Measurements from ENCODE around the gene PDAP1.
"Not testable (repeated sequence)": the region's sequence is repeated elsewhere in the genome, so short reads cannot be mapped to it uniquely, and the experiment has no call there.

Gene PDAP1, protein sequence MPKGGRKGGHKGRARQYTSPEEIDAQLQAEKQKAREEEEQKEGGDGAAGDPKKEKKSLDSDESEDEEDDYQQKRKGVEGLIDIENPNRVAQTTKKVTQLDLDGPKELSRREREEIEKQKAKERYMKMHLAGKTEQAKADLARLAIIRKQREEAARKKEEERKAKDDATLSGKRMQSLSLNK

DNA sequence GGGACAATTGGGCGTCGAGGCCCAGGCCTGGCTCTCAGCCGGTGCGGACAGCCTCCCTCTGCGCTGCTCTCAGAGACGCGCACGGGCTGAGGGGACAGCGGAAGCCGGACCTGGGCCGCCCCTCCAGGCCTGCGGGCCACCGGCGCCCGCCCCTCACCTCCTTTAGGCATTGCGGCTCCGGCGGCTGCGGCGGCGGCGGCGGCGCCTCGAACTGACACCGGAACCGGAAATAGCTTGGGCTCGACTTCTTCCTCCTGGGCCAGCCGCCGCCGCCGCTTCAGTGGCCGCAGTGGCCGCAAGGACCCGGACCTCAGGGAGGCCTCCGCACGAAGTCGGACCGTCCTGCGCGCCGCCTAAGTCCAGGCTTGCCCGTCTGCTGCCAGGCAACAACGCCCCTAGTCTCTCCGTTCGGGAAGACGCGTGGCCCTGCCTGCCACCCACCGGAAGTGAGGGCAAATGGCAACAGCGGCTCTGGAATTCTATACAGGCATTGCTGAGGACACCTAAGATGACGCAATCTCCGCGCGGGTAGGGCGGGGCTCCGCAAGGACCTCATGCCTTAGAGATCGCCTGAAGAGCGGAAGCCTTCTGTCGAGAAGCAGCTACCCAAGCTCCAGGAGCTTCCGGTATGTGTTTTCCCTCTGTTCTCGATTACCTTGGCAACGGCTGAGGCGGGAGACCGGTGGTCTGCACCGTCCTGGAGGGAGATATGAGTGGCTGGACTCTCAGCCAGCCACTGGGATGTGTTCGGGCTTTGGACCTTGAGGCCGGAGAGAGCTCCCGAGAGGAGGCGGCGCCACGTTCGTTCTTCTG, at the start of gene PDAP1, which contains the start of gene BUD31:
TSS of gene PDAP1 (minus strand) at position 219 of the 813 bp plus-strand sequence. CDS start at position 170, 49 bp downstream.
TSS of gene BUD31 (plus strand) at position 591 of the 813 bp plus-strand sequence. CDS start 2,124 bp downstream, outside the sequence.
- peak; percentile 91 for DNase-seq (ENCODE audit: low read depth in 2 of 2)

DNA sequence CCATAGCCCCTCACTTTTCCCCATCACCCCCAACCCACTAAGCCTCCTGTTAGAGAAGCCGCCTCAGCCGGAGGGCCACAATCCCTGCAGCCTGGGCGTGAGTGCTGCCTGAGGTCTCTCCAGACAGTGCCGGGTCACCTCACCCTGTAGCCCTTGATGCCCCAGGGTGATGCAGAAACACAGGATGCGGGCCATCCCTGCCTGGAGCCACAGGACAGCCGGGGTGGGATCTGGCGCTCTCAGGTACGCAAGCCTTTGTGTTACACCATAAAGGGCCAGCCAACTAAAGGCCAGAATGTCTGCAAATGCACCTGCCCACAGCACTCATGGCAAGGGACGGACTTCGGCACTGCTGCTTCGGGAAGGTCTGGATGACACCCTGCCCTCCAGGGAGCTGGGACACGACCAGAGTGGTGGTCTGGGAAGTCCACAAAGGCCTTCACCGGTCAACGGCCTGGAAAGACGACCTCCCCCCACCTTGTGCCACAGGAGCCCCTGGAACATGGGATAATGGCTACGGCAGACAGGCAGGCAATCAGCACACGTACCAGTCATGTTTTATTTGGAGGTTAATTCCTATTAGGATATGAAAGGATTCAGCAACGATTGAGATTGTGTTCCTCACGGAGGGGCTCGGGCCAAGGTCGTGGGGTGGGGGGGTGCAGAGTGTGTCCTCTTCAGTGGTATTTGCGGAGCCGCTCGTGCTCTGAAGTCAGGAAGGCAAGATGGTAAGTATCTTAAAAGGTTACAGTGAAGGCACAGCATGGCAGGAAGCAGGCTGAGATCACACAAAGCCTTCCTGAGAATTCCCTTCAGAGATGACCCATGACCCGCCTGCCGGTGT, 49.5 kb upstream of the PDAP1 start:
- DNase-seq (ENCODE audit: low read depth in 2 of 2) = no peak

DNA sequence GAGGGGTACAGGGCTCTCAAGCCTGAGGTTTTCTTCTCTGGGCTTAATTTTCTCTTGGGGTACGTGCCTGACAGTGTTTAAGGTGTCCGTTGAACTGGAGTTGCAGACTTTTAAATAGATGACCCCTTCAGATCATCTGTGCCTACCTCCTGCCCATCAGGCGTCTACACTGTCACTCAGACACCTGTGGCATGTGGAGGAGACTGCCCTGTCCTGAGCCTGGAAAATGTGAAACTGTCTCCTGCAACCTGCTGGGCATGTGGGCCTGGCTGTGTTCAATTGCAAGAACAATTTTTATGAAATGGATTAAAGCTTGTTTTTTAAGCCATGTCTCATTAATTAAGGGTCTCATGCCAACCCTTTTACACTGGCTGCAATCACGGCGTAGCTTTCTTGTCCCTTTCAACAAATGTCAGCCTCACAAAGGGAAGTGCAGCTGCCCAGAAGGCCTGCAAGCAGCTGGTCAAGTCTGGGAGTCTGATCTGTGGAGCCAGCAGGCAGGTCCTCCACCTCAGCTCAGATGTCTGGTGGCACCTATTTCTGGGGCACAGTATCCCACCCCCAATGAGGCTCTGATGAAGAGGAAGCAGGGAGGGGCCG, 48.8 kb upstream of the PDAP1 start:
- no peak for DNase-seq (ENCODE audit: low read depth in 2 of 2)

DNA sequence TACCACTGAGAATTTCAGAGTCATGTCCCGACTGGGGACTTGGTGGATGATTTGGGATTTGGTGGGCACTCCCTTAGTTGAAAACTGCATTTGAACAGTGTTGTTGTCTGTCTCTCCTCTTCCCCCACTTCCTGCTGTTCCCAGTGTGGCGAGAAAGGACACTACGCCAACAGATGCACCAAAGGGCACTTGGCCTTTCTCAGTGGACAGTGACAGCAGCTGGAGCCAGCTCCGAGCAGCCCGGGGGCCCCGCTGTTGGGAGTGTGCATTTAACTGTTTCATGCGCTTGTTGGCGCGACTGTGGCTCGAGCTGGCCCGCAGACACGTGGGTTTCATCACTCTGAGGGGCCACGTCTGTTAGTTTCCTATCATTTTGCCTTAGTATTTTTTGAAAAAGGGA, 47.9 kb upstream of the PDAP1 start:
- no peak for DNase-seq (ENCODE audit: low read depth in 2 of 2)

DNA sequence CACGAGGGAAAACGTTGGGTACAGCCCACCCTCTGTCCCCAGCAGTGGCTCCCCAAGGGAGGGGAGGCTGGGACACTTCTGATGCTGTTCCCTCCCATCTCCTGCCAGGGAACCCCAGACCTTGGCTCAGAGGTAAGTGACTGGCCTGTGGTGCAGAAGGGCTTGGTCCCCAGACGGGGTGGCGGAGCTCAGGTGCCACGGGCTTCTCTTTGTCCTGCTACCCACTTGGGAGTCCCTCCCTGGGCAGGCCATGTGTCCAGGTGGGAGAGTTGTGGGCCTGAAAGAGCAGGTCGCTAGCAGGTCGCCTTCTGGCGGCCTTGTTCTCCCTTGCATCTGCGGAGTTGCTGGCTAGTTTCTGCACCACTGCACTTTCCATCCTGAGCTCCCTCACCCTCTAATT, 47.5 kb upstream of the PDAP1 start:
- no peak for DNase-seq (ENCODE audit: low read depth in 2 of 2)

DNA sequence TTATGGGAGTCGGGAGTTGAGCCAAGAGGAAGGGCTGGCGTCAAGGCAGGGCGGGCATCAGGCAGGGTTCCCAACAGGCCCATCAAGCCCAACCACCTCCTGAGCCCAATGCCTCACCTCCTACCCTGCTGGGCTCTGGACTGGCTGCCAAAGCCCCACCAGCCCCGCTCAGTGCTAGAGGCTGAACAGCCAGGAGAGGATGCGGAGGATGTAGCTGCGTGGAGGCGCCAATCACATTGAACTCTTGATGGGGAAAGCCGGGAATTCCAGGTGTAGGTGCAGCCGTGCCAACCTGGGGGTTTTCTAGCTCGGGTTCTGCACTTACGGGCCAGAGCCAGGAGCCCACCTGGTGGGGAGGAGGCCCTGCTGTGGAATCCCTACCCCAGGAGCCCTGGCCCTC, 44.7 kb upstream of the PDAP1 start:
- DNase-seq (ENCODE audit: low read depth in 2 of 2) = no peak

DNA sequence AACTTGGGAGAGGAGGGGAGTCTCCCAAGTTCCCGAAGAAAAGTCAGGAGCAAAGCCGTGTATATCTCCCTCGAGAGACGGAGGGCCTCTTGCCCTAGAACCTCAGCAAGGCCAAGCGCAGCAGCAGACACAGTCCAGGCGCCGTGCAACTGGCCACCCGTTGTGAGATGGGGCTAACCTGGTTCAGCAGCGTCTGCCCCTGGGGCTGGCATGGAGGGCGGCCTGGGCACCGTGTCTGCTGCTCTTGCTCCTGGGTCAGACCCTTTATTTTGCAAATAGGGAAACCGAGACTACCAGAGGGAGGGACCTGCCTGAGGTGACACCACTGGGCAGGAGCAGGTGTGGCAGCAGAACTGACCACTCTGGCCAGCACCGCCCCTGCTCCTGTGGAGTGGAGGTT, 44.1 kb upstream of the PDAP1 start:
- DNase-seq (ENCODE audit: low read depth in 2 of 2) = no peak

DNA sequence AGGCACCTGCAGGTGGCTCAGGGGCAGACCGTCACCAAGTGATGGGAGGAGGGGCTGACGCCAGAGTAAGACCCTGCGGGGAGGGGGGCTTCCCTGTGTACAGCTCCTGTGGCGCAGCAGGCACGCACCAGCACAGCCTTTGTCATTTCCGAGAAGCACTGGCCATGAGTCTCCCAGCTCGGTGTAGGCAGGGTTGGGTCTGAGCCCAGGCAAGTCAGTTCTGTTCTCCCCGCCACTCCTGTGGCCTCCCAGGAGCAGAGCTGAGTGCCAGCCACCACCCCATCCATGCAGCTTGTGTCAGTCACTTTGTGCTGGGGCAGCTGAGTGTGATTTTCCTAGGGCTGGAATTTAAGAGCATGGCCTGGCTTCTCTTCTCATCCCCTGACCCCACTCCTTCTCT, 43.5 kb upstream of the PDAP1 start:
- DNase-seq (ENCODE audit: low read depth in 2 of 2) = no peak

DNA sequence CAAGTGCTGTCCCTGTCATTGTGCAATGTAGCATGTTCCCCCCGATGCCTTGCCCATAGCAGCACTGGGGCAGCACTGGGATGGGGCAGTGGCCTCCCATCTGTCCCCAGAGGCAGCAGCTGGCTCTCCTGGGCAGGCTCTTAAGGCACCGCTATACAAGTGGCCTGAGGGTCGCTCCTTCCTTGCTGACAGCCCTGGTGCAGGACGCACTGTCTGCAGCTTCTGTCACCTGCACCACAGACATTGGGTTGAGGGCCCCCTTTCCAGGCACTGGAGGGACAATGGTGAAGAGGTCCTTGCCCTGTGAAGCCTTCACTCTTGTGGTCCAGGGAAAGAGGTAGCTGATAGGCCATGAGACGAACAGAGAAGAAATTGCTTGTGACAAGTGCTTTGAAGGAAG, 40.9 kb upstream of the PDAP1 start:
- DNase-seq (ENCODE audit: low read depth in 2 of 2) = no peak

DNA sequence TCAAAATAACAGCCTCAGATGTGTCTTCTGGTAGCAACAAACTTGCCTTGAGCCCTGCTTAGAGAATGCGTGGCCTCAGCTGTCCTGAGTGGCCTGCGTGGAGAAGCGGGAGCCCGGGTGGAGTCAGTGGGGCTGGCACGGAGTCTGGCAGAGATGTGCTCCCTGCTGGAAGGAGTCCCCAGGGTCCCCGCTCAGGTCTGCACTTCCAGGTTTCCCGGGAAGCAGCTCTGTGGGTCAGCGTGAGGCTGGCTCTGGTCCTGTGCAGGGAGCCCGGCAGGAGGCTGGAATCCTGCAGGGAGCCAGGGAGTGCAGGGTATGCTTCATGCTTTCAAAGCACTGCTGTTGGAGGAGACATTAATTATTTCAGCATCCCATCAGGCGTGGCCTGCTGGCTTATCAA, 40.5 kb upstream of the PDAP1 start:
- no peak for DNase-seq (ENCODE audit: low read depth in 2 of 2)

DNA sequence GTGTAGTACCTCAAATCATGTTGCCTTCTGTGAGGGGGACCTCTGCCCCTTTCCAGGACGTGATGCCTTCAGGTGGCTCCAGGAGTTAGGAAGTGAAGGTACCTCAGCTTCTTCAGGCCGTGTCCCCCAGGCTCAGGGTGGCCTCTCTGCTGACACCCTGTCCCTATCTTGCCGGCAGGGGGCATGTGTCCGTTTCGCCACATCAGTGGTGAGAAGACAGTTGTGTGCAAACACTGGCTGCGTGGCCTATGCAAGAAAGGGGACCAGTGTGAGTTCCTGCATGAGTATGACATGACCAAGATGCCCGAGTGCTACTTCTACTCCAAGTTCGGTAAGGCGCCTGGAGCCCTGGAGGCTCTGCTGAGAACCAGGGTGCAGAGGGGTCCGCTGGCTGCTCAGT, 39.5 kb upstream of the PDAP1 start:
- DNase-seq (ENCODE audit: low read depth in 2 of 2) = no peak

DNA sequence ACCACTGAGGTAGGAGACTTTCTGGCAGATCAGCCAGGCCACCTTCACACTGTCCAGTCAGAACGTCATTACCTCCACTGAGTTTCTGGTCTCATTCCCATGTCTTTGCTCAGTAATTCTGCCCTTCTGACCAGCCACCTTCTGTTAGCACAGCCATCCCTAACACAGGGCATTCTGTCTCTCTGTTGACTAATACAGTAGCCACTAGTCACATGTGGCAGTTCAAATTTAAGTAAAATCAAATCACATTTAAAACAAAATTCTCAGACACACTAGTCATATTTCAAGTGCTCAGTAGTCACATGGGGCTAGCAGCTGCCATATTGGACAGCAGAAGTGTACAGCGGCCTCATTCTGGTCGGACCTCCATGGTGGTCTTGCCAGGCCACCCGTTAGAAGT, 37.7 kb upstream of the PDAP1 start:
- DNase-seq (ENCODE audit: low read depth in 2 of 2) = no peak

DNA sequence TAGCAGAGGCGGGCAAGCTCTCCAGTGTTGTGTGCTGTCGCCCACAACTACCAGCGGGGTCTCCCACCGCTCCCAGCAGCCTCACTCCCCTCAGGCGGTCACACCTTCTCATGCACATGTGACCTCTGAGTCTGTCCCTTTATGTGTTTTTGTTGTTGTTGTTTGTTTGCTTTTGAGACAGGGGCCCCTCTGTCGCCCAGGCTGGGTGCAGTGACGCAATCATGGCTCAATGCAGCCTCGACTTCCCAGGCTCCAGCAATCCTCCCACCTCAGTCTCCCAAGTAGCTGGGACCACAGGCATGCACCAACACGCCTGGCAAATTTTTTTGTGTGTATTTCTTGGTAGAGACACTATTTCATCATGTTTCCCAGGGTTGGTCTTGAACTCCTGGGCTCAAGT, 31.8 kb upstream of the PDAP1 start:
- no peak for DNase-seq (ENCODE audit: low read depth in 2 of 2)

DNA sequence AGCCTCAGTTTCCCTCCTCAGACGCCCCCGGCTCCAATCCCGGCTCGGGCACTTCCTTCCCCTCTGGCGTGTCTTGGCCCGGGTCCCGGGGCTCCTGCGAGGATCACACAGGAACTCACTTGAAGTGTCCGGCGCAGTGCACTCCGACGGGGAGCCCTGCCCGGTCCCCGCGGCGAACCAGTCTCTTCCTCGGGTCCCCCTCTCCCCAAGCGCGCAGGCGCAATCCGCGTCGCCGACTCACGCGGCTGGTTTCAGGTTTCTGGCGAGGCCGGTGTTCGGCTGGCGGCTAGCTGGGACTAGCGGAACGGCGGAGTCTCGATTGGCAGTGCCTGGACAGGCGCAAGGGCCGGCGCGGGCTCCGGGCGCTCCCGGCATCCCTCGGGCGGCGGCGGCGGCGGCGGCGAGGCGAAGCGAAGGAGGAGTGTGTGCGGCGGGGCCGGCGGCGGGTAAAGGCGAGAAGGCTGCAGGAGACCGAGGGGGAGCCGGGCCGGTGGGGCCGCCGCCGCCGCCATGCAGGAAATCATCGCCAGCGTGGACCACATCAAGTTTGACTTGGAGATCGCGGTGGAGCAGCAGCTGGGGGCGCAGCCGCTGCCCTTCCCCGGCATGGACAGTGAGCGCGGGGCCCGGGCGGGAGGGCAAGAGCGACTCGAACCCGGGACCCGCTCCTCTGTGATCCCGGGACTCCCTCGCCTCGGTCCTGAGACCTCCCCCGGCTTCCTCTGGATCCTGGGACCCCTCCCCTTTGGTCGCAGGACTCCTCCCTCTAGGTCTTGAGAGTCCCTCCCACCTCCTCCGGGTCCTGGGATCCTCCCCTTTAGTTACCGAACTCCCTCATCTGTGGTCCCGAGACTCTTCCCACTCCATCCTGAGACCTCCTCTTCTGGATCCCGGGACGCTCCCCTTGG, 30.4 kb upstream of the PDAP1 start, which contains the start of the genes CPSF4 and PTCD1:
TSS of gene CPSF4 (plus strand) at position 371 of the 908 bp plus-strand sequence. CDS start at position 511, 140 bp downstream.
TSS of gene PTCD1 (minus strand) at position 226 of the 908 bp plus-strand sequence. CDS start 3,556 bp downstream, outside the sequence.
- peak; percentile 78 to 80 for DNase-seq (ENCODE audit: low read depth in 2 of 2)

DNA sequence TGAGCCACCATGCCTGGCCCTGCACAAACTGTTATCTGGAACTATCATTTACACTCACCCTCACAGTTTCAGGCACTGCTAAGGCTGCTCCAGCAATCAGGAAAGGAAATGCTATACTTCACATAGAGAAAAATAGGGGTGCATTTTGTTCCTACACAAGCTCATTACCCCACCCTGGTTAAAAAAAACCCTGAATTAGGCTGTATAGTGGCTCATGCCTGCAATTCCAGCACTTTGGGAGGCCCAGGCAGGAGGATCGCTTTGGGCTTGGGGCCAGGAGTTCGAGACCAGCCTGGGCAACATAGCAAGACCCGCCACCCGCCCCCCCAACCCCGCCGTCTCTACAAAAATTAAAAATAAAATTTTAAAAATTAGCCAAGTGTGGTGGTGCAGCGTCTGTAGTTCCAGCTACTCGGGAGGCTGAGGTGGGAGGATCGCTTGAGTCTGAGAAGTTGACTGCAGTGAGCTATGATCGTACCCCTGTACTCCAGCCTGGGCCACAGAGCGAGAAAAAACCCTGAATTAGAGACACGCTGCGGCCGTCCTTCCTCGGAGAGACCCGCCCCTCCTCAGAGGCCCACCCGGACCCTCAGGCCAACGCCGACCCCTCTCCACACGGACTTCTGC, 29.7 kb upstream of the PDAP1 start:
- DNase-seq (ENCODE audit: low read depth in 2 of 2) = no peak

DNA sequence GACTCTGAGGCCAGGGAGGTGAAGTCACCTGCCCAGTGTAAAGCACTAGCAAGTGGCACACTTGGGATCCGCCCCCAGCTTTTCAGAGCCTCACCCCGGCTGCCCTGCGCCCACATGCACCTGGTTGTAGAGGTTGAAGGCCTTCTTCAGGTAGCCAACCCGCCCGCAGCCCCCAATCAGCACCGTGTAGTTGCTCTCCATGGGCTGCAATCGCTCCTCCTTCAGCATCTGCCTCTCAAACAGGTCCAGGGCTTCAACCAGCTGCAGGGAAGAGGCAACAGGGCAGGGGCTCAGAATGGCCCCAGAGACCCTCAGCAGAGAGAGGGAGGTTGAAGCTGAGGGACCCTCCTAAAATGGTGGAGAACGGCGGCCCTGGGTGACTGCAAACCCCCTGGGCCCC, 24.8 kb upstream of the PDAP1 start:
- no peak for DNase-seq (ENCODE audit: low read depth in 2 of 2)

DNA sequence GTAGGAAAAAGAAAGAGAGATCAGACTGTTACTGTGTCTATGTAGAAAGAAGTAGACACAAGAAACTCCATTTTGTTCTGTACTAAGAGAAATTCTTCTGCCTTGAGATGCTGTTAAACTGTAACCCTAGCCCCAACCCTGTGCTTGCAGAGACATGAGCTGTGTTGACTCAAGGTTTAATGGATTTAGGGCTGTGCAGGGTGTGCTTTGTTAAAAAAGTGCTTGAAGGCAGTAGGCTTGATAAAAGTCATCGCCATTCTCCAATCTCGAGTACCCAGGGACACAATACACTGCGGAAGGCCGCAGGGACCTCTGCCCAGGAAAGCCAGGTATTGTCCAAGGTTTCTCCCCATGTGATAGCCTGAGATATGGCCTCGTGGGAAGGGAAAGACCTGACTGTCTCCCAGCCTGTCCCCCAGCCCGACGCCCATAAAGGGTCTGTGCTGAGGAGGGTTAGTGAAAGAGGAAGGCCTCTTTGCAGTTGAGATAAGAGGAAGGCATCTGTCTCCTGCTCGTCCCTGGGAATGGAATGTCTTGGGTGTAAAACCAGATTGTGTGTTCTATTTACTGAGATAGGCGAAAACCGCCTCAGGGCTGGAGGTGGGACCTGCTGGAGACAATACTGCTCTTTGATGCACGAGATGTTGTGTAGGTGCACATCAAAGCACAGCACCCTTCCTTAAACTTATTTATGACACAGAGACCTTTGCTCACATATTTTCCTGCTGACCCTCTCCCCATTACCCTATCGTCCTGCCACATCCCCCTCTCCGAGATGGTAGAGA, 23.6 kb upstream of the PDAP1 start:
- DNase-seq (ENCODE audit: low read depth in 2 of 2) = not testable (repeated sequence)

DNA sequence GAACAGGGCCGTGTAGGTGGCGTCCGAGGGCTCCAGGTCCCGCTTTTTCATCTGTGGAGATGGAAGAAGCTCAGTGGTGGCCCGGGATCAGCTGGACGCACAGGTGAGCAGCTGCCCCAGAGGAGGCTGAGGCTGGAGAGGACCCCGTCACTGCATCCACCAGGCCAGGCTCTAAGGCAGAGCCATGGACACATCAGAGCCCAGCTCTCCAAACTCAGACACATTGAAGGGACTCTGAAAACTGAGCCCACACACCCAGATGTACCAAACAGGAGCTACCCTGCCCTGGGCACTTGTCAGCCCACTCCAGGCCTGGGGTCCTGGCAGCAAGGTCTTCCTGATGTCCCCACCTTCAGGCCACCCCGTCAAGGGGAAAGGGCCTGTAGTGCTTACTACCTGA, 21.4 kb upstream of the PDAP1 start:
- no peak for DNase-seq (ENCODE audit: low read depth in 2 of 2)

DNA sequence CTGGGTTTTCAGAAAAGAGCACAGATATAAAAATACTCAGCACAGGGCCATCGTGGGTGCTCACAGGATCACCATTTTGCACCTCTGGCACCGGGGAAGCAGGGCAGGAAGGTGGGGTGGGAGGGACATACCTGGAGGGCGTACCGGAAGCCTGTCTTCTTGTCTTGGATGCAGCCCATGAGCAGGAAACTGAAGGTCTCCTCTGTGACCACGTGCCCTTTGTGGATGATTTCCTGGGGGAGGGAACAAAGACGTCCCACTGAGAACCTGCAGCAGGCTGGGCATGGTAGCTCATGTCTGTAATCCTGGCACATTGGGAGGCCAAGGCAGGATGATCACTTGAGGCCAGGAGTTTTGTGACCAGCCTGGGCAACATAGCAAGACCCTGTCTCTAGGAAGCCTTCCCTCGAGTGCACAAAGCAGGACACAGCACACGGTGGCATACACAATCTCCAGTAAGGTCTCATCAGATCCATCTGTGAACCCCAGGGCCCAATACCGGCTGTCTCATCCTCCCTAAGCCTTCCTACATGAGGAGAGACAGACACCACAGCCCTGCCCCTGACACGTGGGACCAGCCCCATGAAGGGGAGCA, 20.7 kb upstream of the PDAP1 start:
- DNase-seq (ENCODE audit: low read depth in 2 of 2) = no peak

Measured in stimulated activated CD8-positive, alpha-beta memory T cell treated with anti-CD3 and anti-CD28 coated beads, Interleukin-7, amount 100 ng/mL, for 1 hour (primary cell).